Caco-2 (cell line): ENCODE measurements around the gene TFB1M. TPM values are rescaled to one million over a fixed set of nuclear protein-coding genes. Genes with fewer than 3 reads are reported as not detected.
A peak's percentile ranks its signal among the peaks of the same experiment; 100 is the strongest.

Source experiments
- BruUV-seq: library from RNA; stranded (reverse); fragments of 400-500 nt; replicated peaks from 2 replicates; lab custom pipeline; 2021; lab: Mats Ljungman, UMichigan
- CTCF ChIA-PET: fragments of 300-600 bp; sonication (Branson Sonifier 250); formaldehyde crosslinking; loops from one replicate; lab custom pipeline; 2022; ENCODE audit warnings: antibody characterized with exemption; lab: Charles Lee
- POLR2A ChIA-PET: fragments of 300-600 bp; sonication (Branson Sonifier 250); formaldehyde crosslinking; loops from one replicate; lab custom pipeline; 2022; ENCODE audit warnings: antibody characterized with exemption; lab: Charles Lee
- DNase-seq, 2 experiments: peaks; one replicate each; pipeline versions ENCODE4 v3.0.0 to v3.0.0-alpha.2; 2020 to 2022
- H3K27me3 ChIP-seq: replicated peaks from 2 replicates; pipeline ENCODE4 v1.6.0; 2011; ENCODE audit warnings: low read length; ENCODE audit not compliant: control insufficient read depth, insufficient read depth
- H3K36me3 ChIP-seq: 2 replicates; pipeline ENCODE4 v1.5.1; 2011; ENCODE audit warnings: low read length; ENCODE audit not compliant: control insufficient read depth, insufficient read depth
- H3K4me1 ChIP-seq: fragments of 250-450 bp; sonication (Bioruptor Pico); 2 replicates; pipeline ENCODE4 v1.5.1; 2020; ENCODE audit warnings: mild to moderate bottlenecking
- H3K4me3 ChIP-seq: 2 replicates; pipeline ENCODE4 v1.5.1; 2011; ENCODE audit warnings: low read depth, mild to moderate bottlenecking, control low read depth, low read length
- H3K9me3 ChIP-seq: fragments of 250-450 bp; sonication (Bioruptor Pico); 2 replicates; pipeline ENCODE4 v1.5.1; 2020; ENCODE audit warnings: mild to moderate bottlenecking, moderate library complexity
- H3K27ac Mint-ChIP-seq: one replicate; pipeline ENCODE4 v1.8.0; 2022; ENCODE audit warnings: mixed read lengths; ENCODE audit not compliant: unreplicated experiment
- H3K27me3 Mint-ChIP-seq: one replicate; pipeline ENCODE4 v1.8.0; 2022; ENCODE audit warnings: mixed read lengths; ENCODE audit not compliant: insufficient read depth, unreplicated experiment
- H3K36me3 Mint-ChIP-seq: one replicate; pipeline ENCODE4 v1.8.0; 2022; ENCODE audit warnings: mild to moderate bottlenecking, mixed read lengths; ENCODE audit not compliant: insufficient read depth, unreplicated experiment
- H3K4me1 Mint-ChIP-seq: one replicate; pipeline ENCODE4 v1.8.0; 2022; ENCODE audit warnings: low read depth, mixed read lengths; ENCODE audit not compliant: unreplicated experiment
- H3K4me3 Mint-ChIP-seq: one replicate; pipeline ENCODE4 v1.8.0; 2022; ENCODE audit warnings: mild to moderate bottlenecking, moderate library complexity, mixed read lengths; ENCODE audit not compliant: unreplicated experiment
- H3K9me3 Mint-ChIP-seq: one replicate; pipeline ENCODE4 v1.8.0; 2022; ENCODE audit warnings: mixed read lengths; ENCODE audit not compliant: unreplicated experiment
- intact Hi-C: fragments of 100-400 bp; cut with micrococcal nuclease; formaldehyde crosslinking; loops from one replicate; pipeline ENCODE4 v1.10.0; 2022; ENCODE audit not compliant: unreplicated experiment
- total RNA-seq: library from RNA; stranded (reverse); gene quantifications from 2 replicates; pipeline ENCODE4 v1.2.3, GENCODE V29; 2022
- TF ChIP-seq, protein P1 (sequence below), 2 experiments: fragments of 200-600 bp in 1 of 2; IDR thresholded peaks; 1 replicate in 1 of 2; 2 replicates in 1 of 2; pipeline versions ENCODE4 v1.5.1 to v1.8.0; 2011 to 2022; ENCODE audit warnings: antibody characterized with exemption in 1 of 2, control low read depth in 1 of 2, inconsistent platforms in 1 of 2, low read depth in 1 of 2, low read length in 1 of 2, mild to moderate bottlenecking in 1 of 2, moderate library complexity in 1 of 2; ENCODE audit not compliant: insufficient read depth in 1 of 2, severe bottlenecking in 1 of 2, unreplicated experiment in 1 of 2

Gene TFB1M
- total RNA-seq, 1 experiment from 2014 or later: 35.7 TPM

- peak overlapping the region; percentile 98 for H3K27ac Mint-ChIP-seq
- H3K27me3 Mint-ChIP-seq: no peaks in the 10 kb centered on the region
- no peak overlapping the region for H3K4me3 Mint-ChIP-seq
- no TSS peak for BruUV-seq
- peaks cover 25% of the 10 kb centered on the region for H3K9me3 Mint-ChIP-seq
- intact Hi-C loops: no loop called here
- no peak for DNase-seq
- Histone ChIP-seq H3K4me3 (no peak overlapping the region), H3K36me3 (no peaks in the 10 kb centered on the region; the same call in 1 of the 2 replicates), H3K27me3 (no peaks in the 10 kb centered on the region), H3K9me3 (0 out of 2 replicates have a peak, but pooled peaks cover 8% of the 10 kb centered on the region), H3K4me1 (peaks cover 29% of the 10 kb centered on the region)
- H3K36me3 Mint-ChIP-seq: peaks cover 47% of the 10 kb centered on the region
- peaks cover 33% of the 10 kb centered on the region for H3K4me1 Mint-ChIP-seq
- TF ChIP-seq, protein P1, sequence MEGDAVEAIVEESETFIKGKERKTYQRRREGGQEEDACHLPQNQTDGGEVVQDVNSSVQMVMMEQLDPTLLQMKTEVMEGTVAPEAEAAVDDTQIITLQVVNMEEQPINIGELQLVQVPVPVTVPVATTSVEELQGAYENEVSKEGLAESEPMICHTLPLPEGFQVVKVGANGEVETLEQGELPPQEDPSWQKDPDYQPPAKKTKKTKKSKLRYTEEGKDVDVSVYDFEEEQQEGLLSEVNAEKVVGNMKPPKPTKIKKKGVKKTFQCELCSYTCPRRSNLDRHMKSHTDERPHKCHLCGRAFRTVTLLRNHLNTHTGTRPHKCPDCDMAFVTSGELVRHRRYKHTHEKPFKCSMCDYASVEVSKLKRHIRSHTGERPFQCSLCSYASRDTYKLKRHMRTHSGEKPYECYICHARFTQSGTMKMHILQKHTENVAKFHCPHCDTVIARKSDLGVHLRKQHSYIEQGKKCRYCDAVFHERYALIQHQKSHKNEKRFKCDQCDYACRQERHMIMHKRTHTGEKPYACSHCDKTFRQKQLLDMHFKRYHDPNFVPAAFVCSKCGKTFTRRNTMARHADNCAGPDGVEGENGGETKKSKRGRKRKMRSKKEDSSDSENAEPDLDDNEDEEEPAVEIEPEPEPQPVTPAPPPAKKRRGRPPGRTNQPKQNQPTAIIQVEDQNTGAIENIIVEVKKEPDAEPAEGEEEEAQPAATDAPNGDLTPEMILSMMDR (IDR thresholded peaks at IDR 0.05; ENCODE audit: insufficient read depth in 1 of 2, low read depth in 1 of 2, low read length in 1 of 2, severe bottlenecking in 1 of 2, unreplicated experiment in 1 of 2): no peak
- ChIA-PET CTCF (no interaction called here), POLR2A (interaction anchor here (0.6 kb wide), 1 partner anchor 1227 kb away, joined by 4 read pairs; no protein-coding TSS in a partner anchor)
These were observed 15.9 kb upstream of the TFB1M start for GRCh38 chr6:155330133-155330734.

DNA sequence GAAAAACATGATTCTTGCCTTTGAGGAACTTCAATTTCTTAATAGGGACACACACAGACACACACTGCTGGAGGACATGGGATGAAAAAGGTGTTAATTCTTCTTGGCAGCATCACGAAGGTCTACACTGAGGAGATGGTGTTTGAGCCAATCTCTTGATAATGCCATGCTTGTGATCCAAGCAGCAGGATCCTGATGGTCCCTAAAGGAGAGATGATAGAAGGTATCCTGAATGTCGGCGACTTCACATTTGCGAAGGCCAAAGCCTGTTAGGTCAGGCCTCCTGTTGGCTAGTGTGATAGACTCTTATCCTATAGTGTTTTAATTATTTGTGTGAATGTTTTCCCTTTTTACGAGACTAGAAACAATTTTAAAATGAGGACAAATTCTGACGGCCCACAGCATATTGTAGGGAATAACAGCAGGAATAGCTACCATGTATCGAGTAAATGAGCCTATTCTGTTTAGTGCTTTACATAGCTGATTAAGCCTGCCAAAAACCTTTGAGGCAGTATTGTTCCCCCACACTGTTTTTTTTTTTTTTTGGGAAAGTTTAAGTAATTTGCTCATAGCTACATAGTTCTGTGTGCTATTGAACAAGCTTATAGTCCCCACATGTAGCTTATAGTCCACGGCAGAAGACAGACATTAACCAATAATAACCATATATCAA, 15.3 kb upstream of the TFB1M start:
- Mint-ChIP-seq H3K27me3 (no peaks in the 10 kb centered on the region), H3K4me1 (peaks cover 33% of the 10 kb centered on the region), H3K36me3 (peaks cover 47% of the 10 kb centered on the region), H3K27ac (peak overlapping the region; percentile 98), H3K9me3 (peaks cover 25% of the 10 kb centered on the region), H3K4me3 (peak overlapping the region; percentile 82)
- TF ChIP-seq, protein P1 (IDR thresholded peaks at IDR 0.05; ENCODE audit: insufficient read depth in 1 of 2, low read depth in 1 of 2, low read length in 1 of 2, severe bottlenecking in 1 of 2, unreplicated experiment in 1 of 2): no peak
- H3K27me3 ChIP-seq: no peaks in the 10 kb centered on the region
- ChIA-PET POLR2A (interaction anchor here (0.6 to 1.1 kb wide), 2 partner anchors 157 to 1228 kb away, joined by 3 to 4 read pairs; no protein-coding TSS in a partner anchor), CTCF (interaction anchor here (0.6 to 2.6 kb wide), 5 partner anchors 14 to 170 kb away, joined by 3 to 21 read pairs (median 5); no protein-coding TSS in a partner anchor)
- DNase-seq: no peak
- intact Hi-C loops: loop anchor here (2.0 to 10.0 kb wide), 5 partner anchors 35 to 375 kb away; no protein-coding TSS in a partner anchor
- no peak overlapping the region for H3K4me3 ChIP-seq
- TSS peak; percentile 97 for BruUV-seq
- H3K4me1 ChIP-seq: peaks cover 29% of the 10 kb centered on the region
- H3K9me3 ChIP-seq: 0 out of 2 replicates have a peak, but pooled peaks cover 7% of the 10 kb centered on the region
- no peaks in the 10 kb centered on the region; the same call in 1 of the 2 replicates for H3K36me3 ChIP-seq
